NB4 (cell line): ENCODE measurements around the gene PRR5L.
"Not testable (repeated sequence)": the region's sequence is repeated elsewhere in the genome, so short reads cannot be mapped to it uniquely, and the experiment has no call there.

Experiments used
- DNase-seq: peaks from one replicate; pipeline ENCODE4 v3.0.0; 2010; ENCODE audit warnings: low read depth
- H3K4me3 ChIP-seq: one replicate; pipeline ENCODE4 v1.5.1; 2011; ENCODE audit warnings: mild to moderate bottlenecking, low read depth, low read length, moderate library complexity
- MYC ChIP-seq: IDR thresholded peaks from 2 replicates; pipeline ENCODE4 v1.6.1; 2011; ENCODE audit warnings: low read depth, low read length
- POLR2A ChIP-seq: IDR thresholded peaks from 2 replicates; pipeline ENCODE4 v1.6.1; 2011; ENCODE audit warnings: mild to moderate bottlenecking; ENCODE audit not compliant: insufficient read length; ENCODE audit errors: extremely low read depth
- TF ChIP-seq, protein P1 (sequence below): IDR thresholded peaks from 2 replicates; pipeline ENCODE4 v1.6.1; 2011; ENCODE audit warnings: low read depth, low read length
- TF ChIP-seq, protein P2 (sequence below): IDR thresholded peaks from one replicate; pipeline ENCODE4 v1.5.1; 2012; ENCODE audit warnings: low read depth, low read length

The PRR5L gene

GRCh38 chr11:36508743-36509142, 212.7 kb downstream of the PRR5L start:
- no peak for DNase-seq

GRCh38 chr11:36509201-36509639, 213.1 kb downstream of the PRR5L start:
- TF ChIP-seq, protein P1, sequence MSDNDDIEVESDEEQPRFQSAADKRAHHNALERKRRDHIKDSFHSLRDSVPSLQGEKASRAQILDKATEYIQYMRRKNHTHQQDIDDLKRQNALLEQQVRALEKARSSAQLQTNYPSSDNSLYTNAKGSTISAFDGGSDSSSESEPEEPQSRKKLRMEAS, result no peak
- TF ChIP-seq MYC, result no peak
- TF ChIP-seq, protein P2, sequence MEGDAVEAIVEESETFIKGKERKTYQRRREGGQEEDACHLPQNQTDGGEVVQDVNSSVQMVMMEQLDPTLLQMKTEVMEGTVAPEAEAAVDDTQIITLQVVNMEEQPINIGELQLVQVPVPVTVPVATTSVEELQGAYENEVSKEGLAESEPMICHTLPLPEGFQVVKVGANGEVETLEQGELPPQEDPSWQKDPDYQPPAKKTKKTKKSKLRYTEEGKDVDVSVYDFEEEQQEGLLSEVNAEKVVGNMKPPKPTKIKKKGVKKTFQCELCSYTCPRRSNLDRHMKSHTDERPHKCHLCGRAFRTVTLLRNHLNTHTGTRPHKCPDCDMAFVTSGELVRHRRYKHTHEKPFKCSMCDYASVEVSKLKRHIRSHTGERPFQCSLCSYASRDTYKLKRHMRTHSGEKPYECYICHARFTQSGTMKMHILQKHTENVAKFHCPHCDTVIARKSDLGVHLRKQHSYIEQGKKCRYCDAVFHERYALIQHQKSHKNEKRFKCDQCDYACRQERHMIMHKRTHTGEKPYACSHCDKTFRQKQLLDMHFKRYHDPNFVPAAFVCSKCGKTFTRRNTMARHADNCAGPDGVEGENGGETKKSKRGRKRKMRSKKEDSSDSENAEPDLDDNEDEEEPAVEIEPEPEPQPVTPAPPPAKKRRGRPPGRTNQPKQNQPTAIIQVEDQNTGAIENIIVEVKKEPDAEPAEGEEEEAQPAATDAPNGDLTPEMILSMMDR, result no peak
- no peak for TF ChIP-seq POLR2A
- peak overlapping the region; percentile 87 for H3K4me3 ChIP-seq
- peak; percentile 37 for DNase-seq

More at GRCh38 chr11:36508743-36509142, 212.7 kb downstream of the PRR5L start:
- TF ChIP-seq, protein P2, result no peak
- TF ChIP-seq, protein P1, result no peak
- TF ChIP-seq MYC, result no peak
- no peak for TF ChIP-seq POLR2A
- H3K4me3 ChIP-seq, result peak overlapping the region; percentile 87

DNA sequence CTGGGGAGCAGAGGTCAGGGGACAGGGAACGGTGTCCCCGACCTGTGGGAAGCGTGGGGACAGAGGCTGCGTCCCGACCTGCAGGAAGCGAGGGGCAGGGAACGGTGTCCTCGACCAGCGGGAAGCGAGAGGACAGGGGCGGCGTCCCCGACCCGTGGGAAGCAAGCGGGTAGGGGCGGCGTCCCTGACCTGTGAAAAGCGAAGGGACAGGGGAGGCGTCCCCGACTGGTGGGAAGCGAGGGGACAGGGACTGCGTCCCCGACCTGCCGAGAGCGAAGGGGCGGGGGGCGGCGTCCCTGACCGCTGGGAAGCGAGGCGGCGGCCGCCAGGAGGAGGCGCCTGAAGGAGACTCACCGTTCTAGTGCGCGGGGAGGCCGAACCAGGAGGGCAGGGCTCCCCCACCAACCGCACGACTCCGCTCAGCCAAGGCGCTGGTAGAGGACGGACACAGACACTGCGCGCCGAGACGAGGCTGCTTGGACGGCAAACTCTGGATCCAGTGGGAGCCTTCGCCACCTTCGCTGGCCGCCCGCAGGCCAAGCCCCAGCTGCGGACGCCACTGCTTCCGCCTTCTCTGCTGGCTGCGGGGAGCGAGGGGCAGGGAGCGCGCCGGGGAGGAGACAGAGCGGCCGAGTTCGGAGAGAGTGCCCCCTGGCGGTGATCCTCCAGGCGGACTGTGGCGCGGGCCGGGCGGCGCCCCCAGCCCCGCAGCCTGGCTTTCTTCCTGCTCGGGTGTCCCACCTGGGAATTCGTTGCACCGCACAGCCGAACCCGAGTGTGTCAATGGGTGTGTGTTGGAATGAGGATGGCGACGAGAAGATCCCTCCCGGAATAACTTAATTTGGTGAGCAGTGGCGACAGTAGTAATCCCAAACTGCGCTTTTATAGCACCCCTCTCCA, 213.9 kb downstream of the PRR5L start, which contains the start of gene TRAF6:
TRAF6 (minus strand) TSS at position 579 of the 900 bp plus-strand sequence. CDS start 8,757 bp downstream, outside the sequence.
- TF ChIP-seq POLR2A (peak; percentile 74), MYC (0 out of 2 replicates have a peak, but pooled peaks have one; percentile 7)
- TF ChIP-seq, protein P1, result peak; percentile 50
- TF ChIP-seq, protein P2, result peak; percentile 68
- H3K4me3 ChIP-seq, result peak within 1 kb of the TSS; percentile 87
- peak; percentile 88 for DNase-seq

GRCh38 chr11:36510594-36510942, 214.5 kb downstream of the PRR5L start:
- no peak for DNase-seq
- H3K4me3 ChIP-seq, result peak overlapping the region; percentile 87
- TF ChIP-seq MYC, result no peak
- TF ChIP-seq, protein P2, result no peak
- TF ChIP-seq, protein P1, result no peak
- no peak for TF ChIP-seq POLR2A

DNA sequence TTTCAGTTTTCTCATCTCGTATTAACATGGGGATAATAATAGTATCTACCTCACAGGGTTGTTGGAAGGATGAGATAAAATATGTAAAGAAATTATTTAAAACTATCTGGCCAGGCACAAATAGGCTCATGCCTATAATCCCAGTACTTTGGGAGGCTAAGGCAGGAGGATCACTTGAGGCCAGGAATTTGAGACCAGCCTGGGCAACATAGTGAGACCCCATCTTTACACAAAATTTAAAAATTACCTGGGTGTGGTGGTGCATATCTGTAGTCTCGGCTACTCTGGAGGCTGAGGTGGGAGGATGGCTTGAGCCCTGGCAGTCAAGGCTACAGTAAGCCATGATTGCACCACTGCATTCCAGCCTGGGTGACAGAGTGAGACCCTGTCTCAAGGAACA, 215.0 kb downstream of the PRR5L start:
- DNase-seq, H3K4me3 ChIP-seq: not testable (repeated sequence)

DNA sequence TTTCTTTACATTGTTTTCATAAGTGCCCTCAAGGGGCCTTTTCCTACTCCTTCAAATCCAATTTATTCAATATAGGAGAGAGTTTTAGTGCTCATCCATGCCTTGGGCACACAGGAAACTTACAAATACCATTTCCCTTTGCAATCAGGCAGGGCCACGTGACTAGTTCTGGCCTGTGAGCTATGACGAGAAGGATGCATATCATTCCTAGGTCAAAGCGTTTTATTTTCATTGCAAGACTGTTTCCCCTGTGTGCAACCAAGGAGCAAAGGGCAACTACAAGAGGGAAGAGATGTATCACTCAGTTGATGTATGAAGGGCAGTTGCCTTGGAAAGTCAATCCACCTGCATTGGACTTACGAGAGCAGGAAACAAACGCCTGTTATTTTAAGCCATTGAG, 215.9 kb downstream of the PRR5L start:
- no peak overlapping the region for H3K4me3 ChIP-seq
- DNase-seq, result no peak
- TF ChIP-seq, protein P1, result no peak
- TF ChIP-seq, protein P2, result no peak
- no peak for TF ChIP-seq MYC
- no peak for TF ChIP-seq POLR2A
